Measurements from ENCODE around the gene IFI16.
"Not testable (repeated sequence)": the region's sequence is repeated elsewhere in the genome, so short reads cannot be mapped to it uniquely, and the experiment has no call there.

IFI16 gene

DNA sequence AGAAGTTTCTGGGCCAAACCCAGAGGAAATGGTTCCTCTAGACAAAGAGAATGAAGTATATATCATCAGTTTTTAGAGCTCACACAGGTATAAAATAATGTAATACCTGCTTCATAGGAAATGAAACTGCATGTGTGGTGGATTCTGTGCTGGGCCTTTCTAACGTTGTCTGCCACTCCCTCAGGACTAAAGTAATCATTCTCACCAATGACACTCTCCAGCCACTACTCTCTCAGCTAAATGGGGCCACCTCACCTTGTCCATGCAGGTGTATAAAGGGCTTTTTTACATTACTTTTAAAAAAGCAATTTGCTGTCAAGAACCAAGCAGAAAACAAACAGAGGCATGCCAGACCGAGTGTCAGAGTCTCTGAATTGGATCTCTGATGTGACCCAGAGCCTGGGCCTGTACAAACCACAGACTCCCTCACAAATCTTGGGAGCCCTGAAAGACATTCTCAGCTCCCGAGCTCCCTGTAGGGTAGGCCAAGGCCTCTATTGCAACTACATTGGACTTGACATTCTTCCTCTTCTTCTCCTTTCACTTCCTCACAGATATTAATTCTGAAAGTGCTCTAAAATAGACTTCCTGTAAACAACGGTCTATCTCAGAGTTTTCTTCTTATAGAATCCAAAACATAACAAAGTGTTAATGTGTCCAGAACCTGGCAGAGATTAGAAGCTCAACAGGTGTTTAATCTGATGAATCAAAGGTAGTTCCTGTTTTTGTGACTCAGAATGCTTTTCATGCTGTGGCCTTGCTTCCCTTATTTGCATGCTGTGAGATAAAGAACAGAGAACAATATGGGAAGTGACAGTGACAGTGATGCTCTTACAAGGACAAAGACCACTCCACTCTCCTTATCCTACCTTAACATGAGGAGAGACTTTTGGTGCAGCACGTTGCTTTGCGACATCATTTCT lies 58.3 kb downstream of the IFI16 start:
- DNase-seq = peak; percentile 23

- peak; percentile 41 for DNase-seq
These were observed 59.2 kb downstream of the IFI16 start for GRCh38 chr1:159068886-159069285.

DNA sequence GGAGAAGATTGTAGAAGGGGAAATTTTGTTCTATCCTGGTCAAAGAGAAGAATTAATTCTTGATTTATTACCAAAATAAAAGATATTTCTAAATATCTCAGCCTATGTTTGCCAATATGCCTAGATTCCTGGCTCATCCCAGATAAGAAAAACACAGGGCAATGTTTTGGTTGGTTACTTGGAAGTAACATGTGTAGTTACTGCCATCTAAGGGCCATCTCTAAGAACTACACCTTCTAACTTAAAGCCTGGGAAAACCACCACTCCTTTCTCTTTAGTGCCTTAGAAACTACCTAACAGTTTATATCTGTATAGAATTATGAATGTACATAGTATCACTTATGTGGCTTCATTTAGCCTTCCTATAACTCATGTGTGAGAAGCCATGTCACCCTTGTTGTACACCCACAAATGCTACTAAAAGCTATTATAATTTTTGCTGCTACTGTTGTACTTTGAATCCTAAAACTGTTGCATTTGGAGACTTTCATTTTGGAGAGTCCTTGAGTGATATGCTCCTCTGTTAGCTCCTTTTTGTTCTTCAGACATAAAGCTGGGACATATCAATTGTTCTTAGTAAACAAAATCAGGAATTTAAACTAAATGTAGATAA lies 62.4 kb downstream of the IFI16 start:
- no peak for DNase-seq

DNA sequence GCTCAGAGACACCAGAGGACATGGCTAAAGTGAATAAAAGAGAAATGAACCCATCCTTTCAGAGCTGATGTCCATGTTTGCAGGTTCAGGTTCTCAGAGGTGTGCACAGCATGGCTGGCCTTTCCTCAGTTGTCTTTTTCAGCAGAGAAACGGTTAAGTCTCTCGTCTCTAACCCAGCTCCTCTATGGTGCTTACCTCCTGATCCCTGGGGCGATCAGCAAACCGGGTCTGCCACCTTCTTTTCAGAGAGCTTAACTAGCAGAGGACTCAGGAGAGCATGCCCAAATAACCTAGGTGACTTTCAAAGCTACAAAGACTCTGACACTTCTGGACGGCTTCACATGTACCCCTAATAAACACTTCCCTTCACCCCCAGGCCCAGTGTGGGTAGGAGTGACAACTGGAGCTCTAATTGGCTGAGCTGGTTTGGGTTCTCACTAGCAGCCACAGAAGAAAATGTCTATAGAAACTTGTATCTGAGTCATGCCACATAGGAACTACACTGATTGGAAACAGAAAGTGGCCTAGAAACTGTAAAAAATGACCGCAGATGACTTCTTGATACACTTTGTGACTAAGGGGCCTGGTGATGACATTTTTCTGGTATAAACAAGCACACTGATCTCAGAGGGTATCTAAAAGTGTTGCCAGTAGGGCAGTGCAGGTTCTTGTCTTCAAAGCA lies 66.9 kb downstream of the IFI16 start, which contains the start of gene AIM2:
TSS of gene AIM2 (minus strand) at position 329 of the 682 bp plus-strand sequence. CDS start 3,267 bp downstream, outside the sequence.
- DNase-seq = peak; percentile 66

DNA sequence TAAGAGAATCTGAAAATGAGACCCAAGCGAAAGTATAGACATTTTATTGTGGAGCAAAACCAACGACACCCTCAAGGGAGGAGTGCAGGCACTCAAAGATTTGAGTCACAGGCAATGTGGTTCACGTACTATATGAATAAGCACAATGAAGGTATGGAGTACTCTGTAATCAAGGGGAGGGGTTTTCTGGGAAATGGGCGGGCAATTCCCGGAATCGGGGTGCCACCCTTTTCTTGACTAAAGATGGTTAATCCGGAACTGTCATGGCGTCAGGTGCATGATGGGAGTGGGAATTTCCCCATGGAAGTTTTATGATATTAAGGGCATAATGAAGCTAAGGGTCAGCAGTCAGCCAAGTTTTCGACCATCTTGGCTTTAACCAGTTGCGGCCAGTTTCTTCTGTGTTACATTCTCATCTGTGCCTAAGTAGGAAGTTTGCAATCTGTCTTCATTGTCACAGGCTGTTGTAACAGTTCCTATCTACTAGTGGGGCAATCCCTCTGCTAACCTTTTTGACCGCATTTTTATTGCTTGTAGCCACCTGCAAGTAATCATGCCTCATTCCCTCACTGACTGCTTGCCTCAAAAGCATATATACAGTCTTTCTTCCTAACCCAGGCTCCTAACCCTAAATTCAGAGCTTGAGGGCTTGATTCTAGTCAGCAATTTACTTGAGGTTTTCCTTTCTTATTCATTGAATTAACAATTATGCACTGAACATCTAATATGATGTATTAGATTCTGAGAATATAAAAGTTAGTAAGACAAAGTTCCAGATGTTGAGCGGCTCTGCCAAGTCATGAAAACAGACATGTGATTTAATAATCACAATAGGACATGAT lies 67.6 kb downstream of the IFI16 start:
- DNase-seq = peak; percentile 75

DNA sequence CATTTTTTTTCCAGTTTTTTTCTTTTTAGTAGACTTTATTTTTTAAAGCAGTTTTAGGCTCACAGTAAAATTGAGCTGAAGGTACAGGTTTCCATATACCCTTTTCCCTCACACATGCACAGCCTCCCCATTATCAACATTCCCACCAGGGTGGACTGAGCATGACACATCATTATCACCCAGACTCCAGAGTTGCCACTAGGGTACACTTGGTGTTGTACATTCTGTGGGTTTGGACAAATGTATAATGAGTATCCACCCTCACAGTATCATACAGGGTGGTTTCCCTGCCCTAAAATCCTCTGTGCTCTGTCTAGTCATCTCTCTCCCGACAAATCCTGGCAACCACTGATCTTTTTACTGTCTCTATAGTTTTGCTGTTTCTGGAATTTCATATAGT lies 69.8 kb downstream of the IFI16 start:
- DNase-seq = no peak

- DNase-seq = no peak
These were observed 71.9 kb downstream of the IFI16 start for GRCh38 chr1:159081626-159082025.

DNA sequence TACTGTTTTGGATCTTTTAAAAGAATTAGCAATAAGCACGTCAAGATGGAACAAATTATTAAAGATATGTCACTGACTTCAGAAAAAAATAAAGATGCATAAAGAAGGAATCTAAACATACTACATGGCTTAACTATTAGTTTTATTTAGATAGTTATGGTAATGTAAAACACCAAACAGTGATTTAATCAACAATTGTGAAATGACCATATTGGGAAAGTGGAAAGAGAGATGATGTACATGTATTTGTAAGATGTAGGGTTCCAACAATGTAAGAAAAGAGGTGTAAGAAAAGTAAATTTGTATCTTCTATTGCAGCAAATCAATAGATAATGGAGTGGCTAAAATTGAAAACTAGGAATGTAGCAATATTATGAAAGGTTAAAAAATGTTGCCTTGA lies 73.3 kb downstream of the IFI16 start:
- DNase-seq = no peak

DNA sequence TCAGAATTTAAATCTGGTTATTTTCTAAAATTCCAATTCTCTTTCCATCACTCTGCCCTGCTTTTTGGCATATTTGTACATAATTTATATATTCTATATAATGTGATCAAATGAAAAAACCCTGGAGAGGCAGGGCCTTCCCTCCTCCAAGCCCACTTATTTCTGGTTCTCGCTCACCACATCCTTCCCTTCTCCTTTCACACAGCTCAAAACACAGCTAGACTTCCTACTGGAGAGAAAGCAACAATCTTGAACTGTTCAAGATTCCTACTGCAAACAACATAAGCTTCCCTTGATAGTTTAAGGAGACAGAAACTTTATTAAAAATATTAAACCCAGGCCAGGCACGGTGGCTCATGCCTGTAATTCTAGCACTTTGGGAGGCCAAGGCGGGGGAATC lies 74.4 kb downstream of the IFI16 start:
- no peak for DNase-seq

GRCh38 chr1:159084867-159085266 lies 75.2 kb downstream of the IFI16 start:
- DNase-seq = no peak

- no peak for DNase-seq
These were observed 78.3 kb downstream of the IFI16 start for GRCh38 chr1:159088050-159088449.

DNA sequence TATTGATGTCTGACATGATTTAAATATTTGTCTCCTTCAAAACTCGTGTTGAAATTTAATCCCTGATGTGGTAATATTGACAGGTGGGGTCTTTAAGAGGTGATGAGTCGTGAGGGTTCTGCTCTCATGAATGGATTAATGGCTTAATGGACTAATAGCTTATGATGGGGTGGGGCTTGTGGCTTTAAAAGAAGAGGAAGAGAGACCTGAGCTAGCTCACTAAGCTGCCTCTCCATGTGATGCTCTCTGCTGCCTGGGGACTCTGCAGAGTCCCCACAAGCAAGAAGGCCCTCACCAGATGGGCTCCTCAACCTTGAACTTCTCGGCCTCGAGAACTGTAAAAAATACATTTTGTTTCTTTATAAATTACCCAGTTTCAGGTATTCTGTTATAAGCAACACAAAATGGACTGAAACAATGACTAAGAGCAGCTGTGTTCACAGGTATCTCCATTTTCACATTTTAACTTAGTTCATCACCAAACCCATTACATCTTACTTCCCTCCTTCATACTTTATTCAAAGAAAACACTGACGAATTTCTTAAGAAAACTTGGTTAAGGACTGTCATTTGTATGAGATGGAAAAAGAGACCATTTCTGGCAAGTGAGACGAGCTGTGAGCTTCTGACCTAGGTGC lies 79.0 kb downstream of the IFI16 start:
- no peak for DNase-seq

DNA sequence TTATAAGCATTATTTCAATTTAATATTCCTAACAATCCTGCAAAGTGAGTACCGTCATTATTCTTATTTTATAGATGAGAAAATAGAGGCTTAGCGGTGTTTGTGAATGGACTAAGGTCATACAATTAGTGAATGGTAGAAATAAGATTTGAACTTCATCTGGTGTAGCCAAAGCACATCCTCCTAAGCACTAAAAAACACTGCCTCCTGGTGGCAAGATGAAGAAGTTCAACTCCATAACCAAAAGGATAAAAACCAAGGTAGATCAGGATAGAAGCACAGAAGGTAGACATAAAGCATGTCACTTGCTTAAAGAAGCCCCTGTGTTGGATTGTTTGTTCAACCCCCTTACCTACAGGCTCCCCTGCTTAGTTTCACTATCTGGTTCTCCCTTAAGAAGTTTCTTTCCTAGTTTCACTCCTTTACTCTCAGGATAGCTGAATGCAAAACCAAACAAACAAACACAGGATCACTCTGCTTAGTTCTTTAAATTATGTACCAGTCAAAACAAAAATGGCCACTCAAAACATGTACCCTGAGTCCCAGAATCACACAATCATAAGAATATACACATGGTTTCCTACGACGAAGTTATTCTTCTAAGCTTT lies 79.6 kb downstream of the IFI16 start:
- DNase-seq = peak; percentile 36

DNA sequence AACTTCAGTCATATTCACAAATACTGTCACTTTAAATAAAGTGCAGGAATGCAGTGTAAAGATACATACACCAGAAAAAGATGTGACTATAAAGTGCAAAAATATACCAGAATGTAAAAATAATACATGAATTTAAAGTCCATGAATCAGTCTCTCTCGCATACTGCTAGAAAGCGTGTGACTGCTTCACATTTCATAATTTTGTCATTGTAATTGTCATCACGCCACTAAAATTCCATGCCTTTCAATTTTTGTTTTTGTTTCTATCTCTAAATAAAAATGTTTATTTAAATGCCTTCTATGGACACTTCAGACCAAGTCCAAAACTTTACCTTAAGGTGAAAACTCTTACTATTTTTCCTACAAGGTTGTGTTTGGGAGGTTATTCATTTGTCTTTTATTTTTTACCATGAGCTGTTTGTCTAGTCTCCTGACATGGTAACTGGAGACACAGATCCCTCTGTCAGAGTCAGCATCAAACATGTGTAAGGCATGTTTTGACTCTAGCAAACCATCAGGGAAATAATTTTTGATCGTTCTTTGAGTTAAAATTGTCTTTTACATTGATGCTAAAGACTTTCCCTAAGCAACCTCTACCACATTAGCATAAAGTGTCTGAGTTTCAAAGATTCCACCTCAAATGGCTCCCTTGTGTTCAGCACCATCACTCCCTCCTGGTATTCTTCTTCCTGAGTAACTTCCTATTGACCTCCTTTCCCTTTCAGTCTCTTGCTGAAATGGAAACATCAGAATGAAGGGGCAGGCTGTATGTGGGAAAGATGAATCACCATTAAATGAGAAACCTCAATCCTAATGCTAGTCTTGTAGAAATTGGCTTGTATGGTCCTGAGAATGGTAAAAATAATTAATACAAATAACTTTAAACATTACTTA lies 80.8 kb downstream of the IFI16 start:
- DNase-seq = no peak

GRCh38 chr1:159091180-159091560 lies 81.5 kb downstream of the IFI16 start:
- DNase-seq = no peak

- DNase-seq = peak; percentile 4
These were observed 81.9 kb downstream of the IFI16 start for GRCh38 chr1:159091607-159092031.

GRCh38 chr1:159092036-159092760 lies 82.5 kb downstream of the IFI16 start:
- no peak for DNase-seq

DNA sequence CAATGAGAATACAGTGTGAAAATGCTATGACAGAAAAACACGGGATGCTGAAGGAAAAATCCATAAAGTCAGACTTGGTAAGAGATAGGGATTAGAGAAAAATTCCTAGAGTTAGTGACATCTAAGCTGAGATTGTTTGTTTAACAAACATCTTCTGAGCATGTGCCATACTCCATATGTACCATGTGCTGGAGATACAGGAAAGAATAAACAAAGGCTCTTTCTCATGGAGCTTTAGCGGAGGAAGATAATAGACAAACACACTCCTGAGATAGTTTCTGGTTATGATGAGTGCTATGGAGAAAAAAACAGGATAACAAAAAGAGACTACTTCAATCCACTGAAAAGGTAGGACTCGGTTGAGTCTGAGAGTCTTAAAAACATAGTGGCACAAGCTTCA lies 88.9 kb downstream of the IFI16 start:
- no peak for DNase-seq

- DNase-seq = no peak
These were observed 90.9 kb downstream of the IFI16 start for GRCh38 chr1:159100589-159100988.

DNA sequence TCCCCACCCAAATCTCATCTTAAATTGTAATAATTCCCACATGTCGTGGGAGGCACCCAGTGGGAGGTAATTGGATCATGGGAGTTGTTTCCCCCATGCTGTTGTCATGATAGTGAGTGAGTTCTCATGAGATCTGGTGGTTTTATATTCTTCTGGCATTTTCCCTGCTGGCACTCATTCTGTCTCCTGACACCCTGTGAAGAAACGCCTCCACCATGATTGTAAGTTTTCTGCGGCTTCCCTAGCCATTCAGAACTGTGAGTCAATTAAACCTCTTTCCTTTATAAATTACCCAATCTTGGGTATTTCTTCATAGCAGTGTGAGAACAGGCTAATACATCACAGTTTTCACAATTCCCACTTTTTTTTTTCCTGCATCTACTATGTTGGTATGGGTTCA lies 93.3 kb downstream of the IFI16 start:
- DNase-seq = not testable (repeated sequence)
